GM18951 (cell line): ENCODE data around the gene PRSS57.

Experiments
- POLR2A ChIP-seq: IDR thresholded peaks from 4 replicates; pipeline ENCODE4 v1.6.1; 2011; ENCODE audit warnings: mild to moderate bottlenecking; ENCODE audit not compliant: insufficient read length, insufficient read depth; ENCODE audit errors: extremely low read depth
- in situ Hi-C: fragments of 300-500 bp; cut with MboI; formaldehyde crosslinking; loops from one replicate; pipeline ENCODE4 v1.12.0; 2022; ENCODE audit warnings: low sequenced_read_pairs, mixed read lengths, inconsistent platforms; ENCODE audit not compliant: unreplicated experiment

Gene PRSS57

GRCh38 chr19:662962-663681, 32.1 kb downstream of the PRSS57 start, which contains the start of gene RNF126:
Gene RNF126, minus strand, starts transcription at chr19:663214. Its CDS starts 93 bp downstream, at chr19:663121.
- in situ Hi-C loops = no loop called here
- TF ChIP-seq POLR2A = peak; percentile 90

GRCh38 chr19:662207-662961, 32.9 kb downstream of the PRSS57 start:
- in situ Hi-C loops = no loop called here
- TF ChIP-seq POLR2A = peak; percentile 45

DNA sequence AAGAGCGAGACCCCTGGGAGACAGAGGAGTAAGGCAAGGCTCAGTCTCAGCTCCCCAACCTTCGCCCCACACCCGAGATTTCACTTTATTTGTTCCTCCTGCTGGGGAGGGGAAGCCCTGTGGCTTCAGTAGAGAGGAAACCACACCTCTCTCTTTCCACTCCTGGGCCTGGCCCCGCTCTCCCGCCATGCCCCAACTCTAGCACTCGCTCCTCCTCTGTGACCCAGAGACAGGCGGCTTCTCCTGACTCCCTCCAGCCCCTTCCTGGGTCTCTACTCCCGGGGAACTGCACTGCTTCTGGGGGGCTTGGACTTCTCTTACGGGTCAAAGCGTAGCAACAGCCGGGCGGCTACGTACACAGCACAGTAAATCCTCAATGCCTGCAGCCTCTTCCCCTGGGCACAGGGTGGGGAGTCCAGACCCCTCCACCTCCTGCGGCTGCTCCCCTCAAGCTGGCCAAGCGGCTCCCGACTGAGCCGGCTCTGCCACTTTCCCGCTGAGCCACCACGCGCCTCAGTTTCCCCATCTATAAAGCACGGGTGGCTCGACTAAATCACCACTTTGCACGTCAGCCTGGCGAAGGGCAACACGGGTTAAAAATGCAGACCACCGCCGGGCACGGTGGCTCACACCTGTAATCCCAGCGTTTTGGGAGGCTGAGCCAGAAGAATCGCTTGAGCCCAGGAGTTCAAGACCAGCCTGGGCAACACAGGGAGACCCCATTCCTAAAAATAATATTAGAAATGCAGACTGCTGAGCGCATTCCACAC, 33.6 kb downstream of the PRSS57 start:
- TF ChIP-seq POLR2A = peak; percentile 15
- in situ Hi-C loops = no loop called here

- in situ Hi-C loops = no loop called here
- no peak for TF ChIP-seq POLR2A
Measured at GRCh38 chr19:660793-661426, 34.3 kb downstream of the PRSS57 start.

GRCh38 chr19:658916-659839, 36.1 kb downstream of the PRSS57 start:
- TF ChIP-seq POLR2A = no peak
- in situ Hi-C loops = no loop called here

DNA sequence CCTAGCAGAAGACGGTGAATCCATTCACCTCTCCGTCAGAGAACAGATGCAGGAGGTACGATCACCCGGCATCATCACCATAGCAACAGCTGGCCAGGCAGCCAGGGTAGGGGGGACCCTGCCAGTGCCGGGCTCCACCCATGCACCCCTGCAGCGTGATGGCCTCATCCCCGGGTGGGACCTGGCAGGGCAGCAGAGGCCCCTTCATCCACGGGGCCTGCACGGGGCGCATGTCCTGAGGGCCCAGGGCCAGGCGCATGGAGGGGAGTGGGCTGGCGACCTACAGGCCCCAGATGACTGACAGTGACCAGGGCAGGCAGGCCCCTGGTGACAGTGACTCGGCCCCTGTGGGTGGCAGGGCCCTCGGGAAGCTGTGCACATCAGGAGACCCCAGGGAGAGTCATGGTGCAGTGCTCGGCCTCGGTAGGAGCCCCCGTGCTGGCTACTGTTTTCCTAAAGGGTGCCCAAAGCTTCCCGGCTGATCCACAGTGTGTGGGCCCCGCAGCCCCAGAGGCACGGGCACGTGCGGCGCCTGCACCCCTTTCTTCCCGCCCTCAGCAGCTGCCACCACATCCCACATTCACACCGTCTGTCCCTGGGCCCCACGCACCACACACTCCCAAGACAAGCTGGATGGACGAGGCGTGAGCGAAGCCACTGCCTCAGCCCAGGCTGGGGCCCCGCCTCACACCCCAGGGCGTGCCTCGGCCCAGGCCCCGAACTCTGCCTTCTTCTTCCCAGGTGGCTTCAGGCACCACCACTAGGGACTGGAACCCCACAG, 37.0 kb downstream of the PRSS57 start:
- in situ Hi-C loops = no loop called here
- TF ChIP-seq POLR2A = peak; percentile 3

DNA sequence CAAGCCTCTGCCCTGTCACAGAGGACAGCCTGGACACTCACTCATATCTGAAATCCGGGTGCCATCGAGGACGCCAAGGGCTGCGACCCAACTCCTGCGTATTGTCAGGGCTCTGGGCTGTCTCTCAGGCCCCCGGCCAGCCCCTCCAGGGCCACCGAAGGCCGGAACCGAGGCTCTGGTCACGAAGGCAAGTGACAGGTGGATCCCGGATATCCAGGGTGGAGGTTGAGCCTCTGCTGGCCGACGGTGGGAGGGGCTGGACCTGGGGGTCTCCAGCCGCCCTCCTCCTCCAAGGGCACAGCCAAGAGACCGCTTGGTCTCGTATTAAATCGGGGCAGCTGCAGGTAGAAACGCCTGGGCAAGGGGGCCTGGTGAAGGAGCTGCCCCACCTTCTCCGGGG, 37.6 kb downstream of the PRSS57 start:
- in situ Hi-C loops = no loop called here
- TF ChIP-seq POLR2A = no peak

- no peak for TF ChIP-seq POLR2A
- in situ Hi-C loops = no loop called here
Measured at GRCh38 chr19:656751-657559, 38.3 kb downstream of the PRSS57 start.

GRCh38 chr19:655691-656090, 39.6 kb downstream of the PRSS57 start:
- TF ChIP-seq POLR2A = no peak
- in situ Hi-C loops = no loop called here

DNA sequence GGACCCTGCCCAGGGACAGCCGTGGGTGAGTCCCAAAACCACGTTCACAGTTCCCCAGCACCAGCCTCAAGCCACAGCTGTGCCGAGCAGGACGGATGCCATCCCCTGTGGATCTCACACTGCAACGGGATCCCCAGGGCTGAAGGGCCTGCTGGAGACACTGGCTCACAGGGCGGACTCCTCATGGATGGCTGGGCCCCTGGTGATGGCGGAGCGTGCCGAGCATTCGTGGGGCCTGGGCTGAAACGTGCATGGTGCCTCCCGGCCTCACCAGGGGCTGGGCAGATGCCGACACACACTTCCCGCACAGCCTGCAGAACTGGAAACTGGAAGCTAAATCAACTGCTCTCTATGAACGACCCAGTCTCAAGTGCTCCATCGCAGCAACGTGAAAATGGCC, 41.8 kb downstream of the PRSS57 start:
- in situ Hi-C loops = no loop called here
- no peak for TF ChIP-seq POLR2A
